GM19455 (cell line): ENCODE data around the gene MINDY2.
"Not testable (repeated sequence)": the region's sequence is repeated elsewhere in the genome, so short reads cannot be mapped to it uniquely, and the experiment has no call there.

Experiments used
- ATAC-seq: cut with Tn5 transposase; IDR thresholded peaks from one replicate; pipeline ENCODE4 v1.9.1; 2021; ENCODE audit not compliant: unreplicated experiment

MINDY2 gene

DNA sequence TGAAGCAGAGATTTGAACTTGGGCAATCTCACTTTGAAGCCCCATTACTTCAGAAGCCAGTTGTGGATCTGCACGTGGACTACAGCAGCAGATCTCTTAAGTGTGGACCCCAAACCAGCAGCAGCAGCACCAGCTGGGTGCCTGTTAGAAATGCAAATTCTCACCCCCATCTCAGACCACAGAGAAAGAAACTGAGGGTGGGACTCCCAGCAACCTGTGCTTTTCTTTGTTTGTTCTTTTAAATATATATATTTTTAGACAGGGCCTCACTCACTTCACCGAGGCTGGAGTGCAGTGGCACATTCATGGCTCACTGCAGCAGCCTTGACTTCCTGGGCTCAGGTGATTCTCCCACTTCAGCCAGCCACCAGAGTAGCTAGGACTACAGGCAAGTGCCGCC is 109.2 kb downstream of the MINDY2 start:
- ATAC-seq = no peak

DNA sequence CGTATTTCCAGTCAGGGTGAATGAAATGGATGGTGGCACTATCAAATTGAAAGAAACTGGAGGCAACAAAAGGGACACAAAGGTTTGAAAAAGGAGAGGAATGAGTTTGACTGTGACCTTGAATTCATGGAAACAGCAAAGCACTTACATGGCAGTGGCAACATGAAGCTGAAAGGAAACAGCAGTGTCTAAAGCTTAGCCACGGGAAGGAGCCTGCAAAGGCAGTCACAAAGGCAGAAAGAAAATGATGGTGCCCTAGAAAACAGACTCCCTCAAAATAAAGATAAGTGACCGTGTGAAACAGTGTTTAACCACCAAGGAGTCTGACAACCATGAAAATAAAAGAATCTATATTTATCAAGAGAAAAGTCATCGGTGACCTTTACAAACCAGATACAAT is 111.1 kb downstream of the MINDY2 start:
- ATAC-seq = no peak

DNA sequence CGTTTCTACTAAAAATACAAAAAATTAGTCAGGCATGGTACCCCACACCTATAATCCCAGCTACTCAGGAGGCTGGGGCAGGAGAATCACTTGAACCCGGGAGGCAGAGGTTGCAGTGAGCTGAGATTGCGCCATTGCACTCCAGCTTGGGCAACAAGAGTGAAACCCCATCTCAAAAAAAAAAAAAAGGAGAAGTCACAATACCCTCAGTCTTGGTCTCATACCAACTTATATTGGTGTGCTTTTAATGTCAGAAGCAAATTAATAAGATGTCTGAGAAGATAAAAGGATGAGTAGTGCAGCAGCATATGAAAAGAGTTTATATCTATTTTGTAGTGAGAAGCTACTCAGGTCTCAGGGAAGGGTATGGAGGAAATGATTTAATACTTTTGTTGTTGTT is 112.8 kb downstream of the MINDY2 start:
- not testable (repeated sequence) for ATAC-seq

DNA sequence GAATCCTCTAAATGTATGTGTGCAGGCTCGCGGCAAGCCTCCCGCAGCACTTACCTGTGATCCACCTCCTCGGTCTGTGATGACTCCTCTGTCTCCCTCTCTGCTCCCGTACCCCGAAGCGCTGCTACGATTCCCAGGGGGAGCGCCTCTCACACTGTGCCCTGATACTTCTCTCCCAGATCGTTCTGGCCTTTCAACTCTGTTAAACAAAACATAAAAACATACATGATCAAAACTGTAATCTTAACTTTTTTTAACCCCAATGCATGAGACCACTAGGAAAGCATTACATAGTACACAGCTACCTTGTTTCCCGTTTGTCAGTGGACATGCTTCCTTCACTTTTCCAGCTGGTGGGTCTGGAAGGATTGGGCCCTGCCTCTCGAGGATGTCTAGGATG is 115.8 kb downstream of the MINDY2 start:
- no peak for ATAC-seq

DNA sequence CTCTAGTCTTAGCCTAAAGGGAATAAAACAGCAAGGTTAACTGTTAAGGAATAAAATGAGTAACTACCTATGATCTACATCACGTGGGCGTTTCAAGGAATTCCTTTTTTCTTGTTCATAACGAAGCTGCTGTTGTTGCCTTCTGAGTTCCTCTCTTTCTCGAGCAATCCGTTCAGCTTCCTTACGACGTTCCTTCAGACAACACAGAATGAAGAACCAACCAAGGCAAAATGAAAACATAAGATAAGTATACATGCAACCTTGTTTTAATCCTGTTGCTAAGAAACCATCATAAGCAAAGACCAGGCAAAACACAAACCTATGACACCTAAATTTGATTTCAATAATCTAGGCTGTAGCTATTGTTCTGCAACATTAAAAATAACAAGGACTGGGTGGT is 118.3 kb downstream of the MINDY2 start:
- no peak for ATAC-seq

GRCh38 chr15:58898150-58898680 is 127.1 kb downstream of the MINDY2 start:
- ATAC-seq = no peak

DNA sequence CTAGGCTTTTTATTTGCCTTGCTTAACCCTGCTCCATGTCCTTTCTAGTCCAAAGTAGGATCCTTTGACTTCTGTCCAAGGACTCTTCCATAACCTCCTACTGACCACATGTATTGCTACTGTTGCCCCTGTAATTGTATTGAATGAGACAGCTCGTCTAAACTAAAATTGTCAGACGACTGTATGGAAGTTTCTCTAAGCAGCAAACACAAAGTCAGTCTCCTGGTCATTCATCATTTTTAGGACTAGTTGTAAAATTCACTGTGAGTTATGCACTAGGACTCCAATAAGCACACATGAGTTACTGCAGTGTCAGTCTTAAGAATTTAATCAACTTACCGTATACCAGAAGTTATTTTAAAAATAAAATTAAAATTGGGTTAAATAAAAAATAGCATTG is 129.5 kb downstream of the MINDY2 start:
- no peak for ATAC-seq

DNA sequence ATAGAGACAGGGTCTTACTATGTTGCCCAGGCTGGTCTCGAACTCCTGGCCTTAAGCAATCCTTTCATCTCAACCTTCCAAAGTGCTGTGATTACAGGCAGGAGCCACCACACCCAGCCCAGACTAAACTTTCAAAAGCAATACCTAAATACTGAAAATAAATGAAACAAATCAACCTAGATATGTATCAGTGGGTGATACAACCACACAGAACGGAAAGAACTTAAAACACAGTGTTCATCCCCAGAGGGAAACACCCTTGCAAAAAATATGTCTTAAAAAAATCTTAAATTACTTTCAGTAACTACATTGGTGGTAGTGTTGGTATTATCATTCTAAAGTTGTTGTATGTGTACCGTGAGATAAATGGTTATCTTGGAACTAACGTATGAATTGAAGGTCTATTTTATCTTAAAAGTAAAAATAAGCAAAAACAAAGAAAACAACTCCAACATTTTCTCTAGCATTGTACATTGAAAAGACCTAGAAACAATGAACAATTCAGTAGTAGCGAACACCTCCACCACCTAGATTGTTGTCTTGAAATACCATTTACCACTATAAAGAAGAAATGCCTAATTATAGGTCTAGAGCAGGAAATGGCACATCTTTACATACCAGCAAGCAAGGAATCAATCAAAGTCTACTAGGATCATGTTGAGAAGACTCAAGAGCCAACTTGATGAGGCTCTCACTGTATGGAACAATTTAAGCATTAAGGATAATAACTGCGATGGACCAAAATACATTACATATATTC is 137.6 kb downstream of the MINDY2 start:
- no peak for ATAC-seq

GRCh38 chr15:58909616-58910015 is 138.5 kb downstream of the MINDY2 start:
- no peak for ATAC-seq

DNA sequence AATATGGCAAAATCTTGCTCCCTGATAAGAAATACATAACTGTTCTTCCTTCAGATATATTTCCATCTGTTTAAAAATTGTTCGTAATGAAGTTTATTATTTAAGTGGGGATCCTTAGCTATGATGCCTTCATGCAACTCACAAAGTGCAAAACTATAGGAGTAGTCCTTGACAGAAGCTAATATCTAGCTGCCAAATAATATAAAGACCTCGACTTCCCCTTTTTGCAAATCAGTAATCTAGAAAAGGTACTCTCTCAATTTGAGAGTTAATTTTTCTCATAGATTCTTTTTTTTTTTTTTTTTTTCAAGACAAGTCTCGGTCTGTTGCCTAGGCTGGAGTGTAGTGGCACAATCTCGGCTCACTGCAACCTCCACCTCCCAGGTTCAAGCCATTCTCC is 139.4 kb downstream of the MINDY2 start:
- no peak for ATAC-seq
